LNCAP (cell line): Measurements from ENCODE around the gene RHEB.

Source experiments
- CTCF ChIP-seq: fragments of 450-650 bp; IDR thresholded peaks from 2 replicates; pipeline ENCODE4 v1.5.1; 2017; ENCODE audit warnings: mild to moderate bottlenecking

RHEB gene

GRCh38 chr7:151514461-151515275 lies 5.0 kb downstream of the RHEB start:
- no peak for TF ChIP-seq CTCF

GRCh38 chr7:151513133-151513532 lies 6.6 kb downstream of the RHEB start:
- no peak for TF ChIP-seq CTCF

- no peak for TF ChIP-seq CTCF
Measured at GRCh38 chr7:151512353-151512752, 7.3 kb downstream of the RHEB start.

DNA sequence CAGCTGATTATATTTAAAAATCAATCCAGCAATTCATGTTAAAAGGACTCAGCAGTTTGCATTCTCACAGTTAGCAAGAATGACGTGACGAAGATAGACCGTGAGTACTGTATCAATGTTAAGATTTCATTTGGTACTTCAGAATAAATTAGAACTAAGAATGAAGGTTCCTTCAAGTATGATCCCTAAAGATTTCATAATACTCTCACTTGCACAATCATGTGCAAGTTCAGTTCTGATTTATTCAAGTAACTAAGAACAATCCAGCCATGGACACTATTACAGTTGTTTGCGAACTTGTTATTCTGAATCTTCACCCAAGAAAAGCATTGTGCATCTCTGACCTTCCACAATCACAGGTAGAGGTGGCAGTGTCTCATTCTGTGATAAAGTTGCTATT lies 7.7 kb downstream of the RHEB start:
- no peak for TF ChIP-seq CTCF

- no peak for TF ChIP-seq CTCF
Measured at GRCh38 chr7:151511270-151511669, 8.4 kb downstream of the RHEB start.

DNA sequence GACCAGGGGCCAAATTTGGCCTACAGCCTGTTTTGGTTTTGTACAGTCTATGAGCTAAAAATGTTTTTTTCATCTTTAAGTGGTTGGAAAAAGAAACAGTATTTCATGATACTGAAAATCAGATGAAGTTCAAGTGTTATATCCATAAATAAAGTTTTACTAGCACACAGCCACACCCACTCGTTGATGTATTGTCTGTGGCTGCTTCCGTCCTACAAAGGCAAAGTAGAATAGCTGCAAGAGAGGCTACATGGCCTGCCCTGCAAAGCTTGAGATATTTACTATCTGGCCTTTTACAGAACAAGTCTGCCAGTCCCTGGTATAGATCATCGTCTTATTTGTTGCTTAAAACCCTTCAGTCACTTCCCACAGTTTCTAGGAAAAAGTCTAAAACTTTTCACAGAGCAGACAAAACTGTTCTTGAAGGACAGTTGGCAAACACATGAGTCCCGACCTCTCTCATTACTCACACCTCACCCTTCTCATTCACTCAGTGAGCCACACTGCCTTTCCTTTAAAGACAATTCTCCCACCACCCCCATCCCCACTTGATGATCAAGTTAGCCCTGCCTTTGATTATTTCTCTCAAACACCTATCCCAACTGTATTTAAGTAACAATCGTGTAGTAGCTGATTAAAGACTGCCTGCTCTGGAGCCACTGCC lies 9.9 kb downstream of the RHEB start:
- no peak for TF ChIP-seq CTCF

DNA sequence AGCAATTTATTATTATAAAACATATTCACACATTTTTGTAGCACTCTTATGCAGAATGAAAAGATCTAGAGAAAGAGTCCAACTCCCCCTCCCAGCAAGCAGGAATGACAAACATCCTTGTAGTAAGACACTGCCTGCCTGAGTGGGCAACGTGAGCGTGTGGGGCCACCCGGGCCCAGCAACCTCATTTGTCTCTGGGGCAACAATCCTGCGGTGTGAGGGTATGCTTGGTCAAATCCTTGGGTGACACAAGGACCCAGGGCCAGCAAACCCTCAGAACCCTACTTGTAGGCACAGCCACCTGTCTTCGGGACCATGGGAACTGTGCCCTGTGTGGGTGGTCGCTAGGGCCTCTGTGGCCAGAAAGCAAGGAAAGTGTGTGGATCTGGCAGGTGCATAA lies 10.7 kb downstream of the RHEB start:
- no peak for TF ChIP-seq CTCF
